ENCODE data around the gene FGR.

The FGR gene

DNA sequence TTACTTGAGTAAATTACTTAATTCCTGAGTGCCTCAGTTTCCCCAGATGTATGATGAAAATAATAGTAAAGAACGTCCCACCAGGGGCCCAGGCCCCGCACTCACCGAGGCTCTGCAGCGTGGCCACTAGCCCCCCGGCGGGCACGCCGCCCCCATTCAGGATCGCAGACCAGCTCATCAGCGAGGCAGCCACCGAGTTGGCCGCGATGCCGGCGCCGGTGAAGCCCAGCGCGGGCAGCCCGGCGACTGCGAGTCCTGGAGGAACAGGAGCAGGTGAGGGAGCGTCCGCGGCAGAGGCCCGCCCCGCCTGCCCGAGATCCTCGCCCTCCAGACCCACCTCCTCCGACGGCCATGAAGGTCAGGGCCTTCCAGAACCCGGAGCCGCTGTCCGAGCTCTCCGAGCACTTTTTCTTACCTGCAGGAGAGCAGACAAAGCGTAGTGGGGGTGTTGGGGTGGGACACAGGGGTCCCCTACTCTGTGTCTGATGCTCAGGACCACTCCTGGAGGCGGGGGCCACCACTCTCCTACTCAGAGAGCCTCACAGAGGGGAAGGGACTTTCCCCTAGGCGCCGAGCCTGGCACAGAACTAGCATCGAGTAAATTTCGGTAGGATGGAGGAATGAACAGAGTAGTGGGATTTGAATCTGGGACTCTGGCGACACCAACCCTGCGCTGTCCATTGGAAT is 33.3 kb upstream of the FGR start:
- Histone ChIP-seq H3K9ac (ENCODE audit: low read length) (no peak overlapping the region), H3K9me3 (ENCODE audit: low read length) (no peaks in the 10 kb centered on the region), H3K36me3 (ENCODE audit: insufficient read depth, low read length) (no peaks in the 10 kb centered on the region), H3K4me1 (ENCODE audit: insufficient read depth, low read length) (peaks cover 16% of the 10 kb centered on the region), H3K27me3 (ENCODE audit: control insufficient read depth in 1 of 2, insufficient read depth in 2 of 2, low read length in 2 of 2) (no peaks in the 10 kb centered on the region), H3K4me3 (ENCODE audit: low read depth in 1 of 2, low read length in 2 of 2) (no peak overlapping the region), H3K27ac (ENCODE audit: low read depth, low read length) (no peak overlapping the region)

GRCh38 chr1:27666791-27667254 is 31.8 kb upstream of the FGR start:
- Histone ChIP-seq H3K27me3 (ENCODE audit: control insufficient read depth in 1 of 2, insufficient read depth in 2 of 2, low read length in 2 of 2) (no peaks in the 10 kb centered on the region), H3K4me1 (ENCODE audit: insufficient read depth, low read length) (peaks cover 9% of the 10 kb centered on the region), H3K36me3 (ENCODE audit: insufficient read depth, low read length) (no peaks in the 10 kb centered on the region), H3K9me3 (ENCODE audit: low read length) (no peaks in the 10 kb centered on the region), H3K27ac (ENCODE audit: low read depth, low read length) (no peak overlapping the region), H3K4me3 (ENCODE audit: low read depth in 1 of 2, low read length in 2 of 2) (no peak overlapping the region), H3K9ac (ENCODE audit: low read length) (no peak overlapping the region)

DNA sequence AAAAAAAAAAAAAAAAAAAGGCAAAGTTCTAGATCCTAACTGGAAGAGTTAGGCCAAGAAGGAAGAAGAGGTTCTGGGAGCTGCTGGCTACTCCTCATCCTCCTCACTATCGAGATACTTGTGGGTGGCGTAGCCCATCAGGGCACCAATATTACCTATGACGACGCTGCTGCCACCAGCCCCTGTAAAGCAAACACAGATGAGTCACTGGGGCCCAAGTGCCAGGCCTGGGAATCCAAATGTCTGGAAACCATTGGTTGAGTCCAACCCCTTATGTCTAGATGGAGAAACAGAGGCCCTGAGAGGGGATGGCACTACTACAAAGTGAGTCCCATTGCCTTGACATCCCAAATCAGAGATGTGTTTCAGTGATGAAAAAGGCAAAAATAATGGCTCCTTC is 31.3 kb upstream of the FGR start:
- Histone ChIP-seq H3K4me3 (ENCODE audit: low read depth in 1 of 2, low read length in 2 of 2) (no peak overlapping the region), H3K4me1 (ENCODE audit: insufficient read depth, low read length) (peaks cover 4% of the 10 kb centered on the region), H3K27ac (ENCODE audit: low read depth, low read length) (no peak overlapping the region), H3K9me3 (ENCODE audit: low read length) (no peaks in the 10 kb centered on the region), H3K36me3 (ENCODE audit: insufficient read depth, low read length) (no peaks in the 10 kb centered on the region), H3K27me3 (ENCODE audit: control insufficient read depth in 1 of 2, insufficient read depth in 2 of 2, low read length in 2 of 2) (no peaks in the 10 kb centered on the region), H3K9ac (ENCODE audit: low read length) (no peak overlapping the region)

- no peaks in the 10 kb centered on the region for H3K27me3 ChIP-seq (ENCODE audit: control insufficient read depth in 1 of 2, insufficient read depth in 2 of 2, low read length in 2 of 2)
- H3K27ac ChIP-seq (ENCODE audit: low read depth, low read length) = no peak overlapping the region
- no peak overlapping the region for H3K4me3 ChIP-seq (ENCODE audit: low read depth in 1 of 2, low read length in 2 of 2)
- H3K36me3 ChIP-seq (ENCODE audit: insufficient read depth, low read length) = no peaks in the 10 kb centered on the region
- no peak overlapping the region for H3K9ac ChIP-seq (ENCODE audit: low read length)
- no peaks in the 10 kb centered on the region for H3K9me3 ChIP-seq (ENCODE audit: low read length)
- H3K4me1 ChIP-seq (ENCODE audit: insufficient read depth, low read length) = peaks cover 7% of the 10 kb centered on the region
These were observed 30.1 kb upstream of the FGR start for GRCh38 chr1:27665016-27665651.

- no peak overlapping the region for H3K4me3 ChIP-seq (ENCODE audit: low read depth in 1 of 2, low read length in 2 of 2)
- H3K4me1 ChIP-seq (ENCODE audit: insufficient read depth, low read length) = peaks cover 9% of the 10 kb centered on the region
- H3K27me3 ChIP-seq (ENCODE audit: control insufficient read depth in 1 of 2, insufficient read depth in 2 of 2, low read length in 2 of 2) = no peaks in the 10 kb centered on the region
- H3K27ac ChIP-seq (ENCODE audit: low read depth, low read length) = no peak overlapping the region
- no peaks in the 10 kb centered on the region for H3K9me3 ChIP-seq (ENCODE audit: low read length)
- H3K9ac ChIP-seq (ENCODE audit: low read length) = no peak overlapping the region
- H3K36me3 ChIP-seq (ENCODE audit: insufficient read depth, low read length) = no peaks in the 10 kb centered on the region
These were observed 29.3 kb upstream of the FGR start for GRCh38 chr1:27664291-27664690.

DNA sequence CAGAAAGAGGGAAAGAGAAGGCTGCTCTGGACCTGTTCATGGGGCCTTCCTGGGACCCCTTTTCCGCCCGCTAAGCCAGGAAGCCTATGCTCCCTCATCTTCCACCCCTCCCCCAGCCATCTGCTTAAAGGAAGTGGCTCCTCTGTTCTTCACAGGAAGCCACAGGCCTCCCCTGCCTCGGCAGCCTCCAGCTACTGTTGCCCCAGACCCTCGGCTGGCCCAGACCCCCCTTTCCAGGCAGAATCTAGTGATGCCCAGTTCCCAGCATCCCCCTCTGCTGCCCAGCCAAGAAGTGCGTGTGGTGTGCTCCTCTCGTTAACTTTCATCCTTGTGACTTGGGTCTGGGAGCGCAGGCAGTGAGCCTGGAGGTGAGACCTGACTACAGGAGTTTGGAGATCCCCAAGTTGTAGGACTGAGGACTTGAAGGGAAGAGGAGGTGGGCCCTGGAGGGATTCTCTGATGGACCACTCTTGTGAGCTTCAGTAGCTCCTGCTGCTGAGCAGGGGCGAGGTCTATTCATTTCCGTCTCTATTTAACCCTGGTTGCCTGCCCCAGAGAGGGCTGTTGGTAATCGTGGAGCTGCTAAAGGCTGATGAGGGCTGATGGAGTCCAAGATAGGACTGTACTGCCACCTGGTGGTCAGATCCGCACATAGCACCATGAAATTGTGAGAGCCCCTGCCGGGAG is 27.9 kb upstream of the FGR start:
- H3K36me3 ChIP-seq (ENCODE audit: insufficient read depth, low read length) = no peaks in the 10 kb centered on the region
- H3K4me1 ChIP-seq (ENCODE audit: insufficient read depth, low read length) = peaks cover 13% of the 10 kb centered on the region
- H3K9me3 ChIP-seq (ENCODE audit: low read length) = no peaks in the 10 kb centered on the region
- H3K27me3 ChIP-seq (ENCODE audit: control insufficient read depth in 1 of 2, insufficient read depth in 2 of 2, low read length in 2 of 2) = no peaks in the 10 kb centered on the region
- no peak overlapping the region for H3K4me3 ChIP-seq (ENCODE audit: low read depth in 1 of 2, low read length in 2 of 2)
- H3K9ac ChIP-seq (ENCODE audit: low read length) = no peak overlapping the region
- no peak overlapping the region for H3K27ac ChIP-seq (ENCODE audit: low read depth, low read length)

DNA sequence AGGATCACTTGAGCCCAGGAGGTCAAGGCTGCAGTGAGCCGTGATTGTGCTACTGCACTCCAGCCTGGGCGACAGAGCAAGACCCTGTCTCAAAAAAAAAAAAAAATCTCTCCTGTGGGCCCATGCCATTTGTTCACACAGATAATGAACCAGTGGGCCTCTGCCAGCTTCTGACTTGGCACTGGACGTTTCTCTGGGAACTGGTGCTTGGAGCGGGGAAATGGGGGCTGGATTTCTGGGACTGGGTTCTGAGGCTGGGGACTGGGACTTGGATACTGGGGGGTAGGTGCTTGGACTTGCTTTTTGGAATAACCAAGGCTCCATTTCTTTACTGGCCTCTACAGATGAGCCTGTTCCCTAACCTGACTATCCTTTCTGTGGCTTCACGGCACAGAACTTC is 27.3 kb upstream of the FGR start:
- no peaks in the 10 kb centered on the region for H3K9me3 ChIP-seq (ENCODE audit: low read length)
- peaks cover 13% of the 10 kb centered on the region for H3K4me1 ChIP-seq (ENCODE audit: insufficient read depth, low read length)
- no peak overlapping the region for H3K9ac ChIP-seq (ENCODE audit: low read length)
- H3K27me3 ChIP-seq (ENCODE audit: control insufficient read depth in 1 of 2, insufficient read depth in 2 of 2, low read length in 2 of 2) = no peaks in the 10 kb centered on the region
- H3K36me3 ChIP-seq (ENCODE audit: insufficient read depth, low read length) = no peaks in the 10 kb centered on the region
- no peak overlapping the region for H3K27ac ChIP-seq (ENCODE audit: low read depth, low read length)
- H3K4me3 ChIP-seq (ENCODE audit: low read depth in 1 of 2, low read length in 2 of 2) = no peak overlapping the region

- Histone ChIP-seq H3K27ac (ENCODE audit: low read depth, low read length) (no peak overlapping the region), H3K9ac (ENCODE audit: low read length) (no peak overlapping the region), H3K4me3 (ENCODE audit: low read depth in 1 of 2, low read length in 2 of 2) (no peak overlapping the region), H3K9me3 (ENCODE audit: low read length) (no peaks in the 10 kb centered on the region), H3K4me1 (ENCODE audit: insufficient read depth, low read length) (peaks cover 13% of the 10 kb centered on the region), H3K27me3 (ENCODE audit: control insufficient read depth in 1 of 2, insufficient read depth in 2 of 2, low read length in 2 of 2) (no peaks in the 10 kb centered on the region), H3K36me3 (ENCODE audit: insufficient read depth, low read length) (no peaks in the 10 kb centered on the region)
These were observed 26.6 kb upstream of the FGR start for GRCh38 chr1:27661412-27662075.

GRCh38 chr1:27660300-27660835 is 25.4 kb upstream of the FGR start:
- peak overlapping the region; percentile 68 for H3K27ac ChIP-seq (ENCODE audit: low read depth, low read length)
- H3K9me3 ChIP-seq (ENCODE audit: low read length) = no peaks in the 10 kb centered on the region
- peak overlapping the region; percentile 50 for H3K9ac ChIP-seq (ENCODE audit: low read length)
- H3K4me3 ChIP-seq (ENCODE audit: low read depth in 1 of 2, low read length in 2 of 2) = peak overlapping the region; percentile 27 to 75
- H3K27me3 ChIP-seq (ENCODE audit: control insufficient read depth in 1 of 2, insufficient read depth in 2 of 2, low read length in 2 of 2) = no peaks in the 10 kb centered on the region
- H3K36me3 ChIP-seq (ENCODE audit: insufficient read depth, low read length) = no peaks in the 10 kb centered on the region
- H3K4me1 ChIP-seq (ENCODE audit: insufficient read depth, low read length) = peaks cover 18% of the 10 kb centered on the region

DNA sequence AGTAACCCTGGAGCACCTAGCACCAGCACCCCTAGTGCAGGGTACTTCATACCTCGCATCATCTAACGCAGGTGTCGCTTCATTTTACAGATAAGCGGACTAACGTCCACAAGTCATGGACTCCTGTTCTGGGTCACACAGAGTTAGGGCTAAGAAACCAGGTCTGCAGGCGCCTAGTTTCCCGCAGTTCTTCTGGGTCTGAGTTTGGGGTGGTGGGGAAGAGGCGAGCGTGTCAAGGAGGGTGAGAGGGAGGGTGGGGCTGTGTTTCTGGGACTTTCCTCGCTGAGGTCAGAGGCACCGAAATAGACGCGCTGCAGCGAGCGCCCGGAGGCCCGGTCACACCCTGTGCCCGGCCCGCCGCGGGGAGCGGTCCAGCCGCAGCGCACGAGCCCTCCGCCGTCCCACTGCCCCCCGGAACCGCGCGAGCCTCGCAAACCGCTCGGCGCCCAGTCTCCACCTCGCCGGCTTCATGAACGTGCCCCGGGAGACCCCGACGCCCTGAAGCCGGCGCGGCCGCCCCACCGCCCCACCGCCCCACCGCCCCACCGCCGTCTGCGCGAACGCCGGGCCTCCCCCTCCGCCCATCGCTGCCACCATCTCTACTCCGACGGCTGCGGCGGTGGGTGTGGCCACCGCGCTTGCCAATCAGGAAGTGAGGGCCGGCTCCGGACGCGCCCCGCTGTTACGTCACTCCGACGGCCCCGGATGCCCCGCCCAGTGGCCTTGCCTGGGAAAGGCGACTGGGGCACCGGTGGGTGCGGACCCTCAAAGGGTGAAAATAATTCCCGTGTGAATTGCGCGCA is 24.7 kb upstream of the FGR start:
- no peaks in the 10 kb centered on the region for H3K27me3 ChIP-seq (ENCODE audit: control insufficient read depth in 1 of 2, insufficient read depth in 2 of 2, low read length in 2 of 2)
- H3K9ac ChIP-seq (ENCODE audit: low read length) = peak overlapping the region; percentile 50
- peak overlapping the region; percentile 27 to 75 for H3K4me3 ChIP-seq (ENCODE audit: low read depth in 1 of 2, low read length in 2 of 2)
- no peaks in the 10 kb centered on the region for H3K36me3 ChIP-seq (ENCODE audit: insufficient read depth, low read length)
- H3K9me3 ChIP-seq (ENCODE audit: low read length) = no peaks in the 10 kb centered on the region
- H3K27ac ChIP-seq (ENCODE audit: low read depth, low read length) = peak overlapping the region; percentile 72
- H3K4me1 ChIP-seq (ENCODE audit: insufficient read depth, low read length) = peaks cover 18% of the 10 kb centered on the region

Data from muscle layer of colon (tissue), 2 donors.